ENCODE data around the gene ADGRG1. TPM values are rescaled to one million over a fixed set of nuclear protein-coding genes. Genes with fewer than 3 reads are reported as not detected.

Gene ADGRG1
- total and polyA plus RNA-seq, 8 donors = 17.3 to 78.4 (median 19.3) TPM

DNA sequence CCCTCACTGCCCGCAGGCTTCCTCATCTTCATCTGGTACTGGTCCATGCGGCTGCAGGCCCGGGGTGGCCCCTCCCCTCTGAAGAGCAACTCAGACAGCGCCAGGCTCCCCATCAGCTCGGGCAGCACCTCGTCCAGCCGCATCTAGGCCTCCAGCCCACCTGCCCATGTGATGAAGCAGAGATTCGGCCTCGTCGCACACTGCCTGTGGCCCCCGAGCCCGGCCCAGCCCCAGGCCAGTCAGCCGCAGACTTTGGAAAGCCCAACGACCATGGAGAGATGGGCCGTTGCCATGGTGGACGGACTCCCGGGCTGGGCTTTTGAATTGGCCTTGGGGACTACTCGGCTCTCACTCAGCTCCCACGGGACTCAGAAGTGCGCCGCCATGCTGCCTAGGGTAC, 35.0 kb downstream of the ADGRG1 start:
- no peaks in the 10 kb centered on the region for H3K9me3 ChIP-seq
- intact Hi-C loops (cut with DNase I) = no loop called here
- no peak for DNase-seq
- H3K27ac ChIP-seq = no peak overlapping the region
- TF ChIP-seq, protein P1, sequence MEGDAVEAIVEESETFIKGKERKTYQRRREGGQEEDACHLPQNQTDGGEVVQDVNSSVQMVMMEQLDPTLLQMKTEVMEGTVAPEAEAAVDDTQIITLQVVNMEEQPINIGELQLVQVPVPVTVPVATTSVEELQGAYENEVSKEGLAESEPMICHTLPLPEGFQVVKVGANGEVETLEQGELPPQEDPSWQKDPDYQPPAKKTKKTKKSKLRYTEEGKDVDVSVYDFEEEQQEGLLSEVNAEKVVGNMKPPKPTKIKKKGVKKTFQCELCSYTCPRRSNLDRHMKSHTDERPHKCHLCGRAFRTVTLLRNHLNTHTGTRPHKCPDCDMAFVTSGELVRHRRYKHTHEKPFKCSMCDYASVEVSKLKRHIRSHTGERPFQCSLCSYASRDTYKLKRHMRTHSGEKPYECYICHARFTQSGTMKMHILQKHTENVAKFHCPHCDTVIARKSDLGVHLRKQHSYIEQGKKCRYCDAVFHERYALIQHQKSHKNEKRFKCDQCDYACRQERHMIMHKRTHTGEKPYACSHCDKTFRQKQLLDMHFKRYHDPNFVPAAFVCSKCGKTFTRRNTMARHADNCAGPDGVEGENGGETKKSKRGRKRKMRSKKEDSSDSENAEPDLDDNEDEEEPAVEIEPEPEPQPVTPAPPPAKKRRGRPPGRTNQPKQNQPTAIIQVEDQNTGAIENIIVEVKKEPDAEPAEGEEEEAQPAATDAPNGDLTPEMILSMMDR (IDR thresholded peaks at IDR 0.05) = no peak
- no peak overlapping the region for H3K4me3 ChIP-seq
- H3K4me1 ChIP-seq = peaks cover 0 to 19% of the 10 kb centered on the region in 2 donors
- H3K27me3 ChIP-seq = peaks cover 0 to 6% of the 10 kb centered on the region in 2 donors
- no peak for ATAC-seq
- peaks cover 0 to 52% of the 10 kb centered on the region in 2 donors for H3K36me3 ChIP-seq

DNA sequence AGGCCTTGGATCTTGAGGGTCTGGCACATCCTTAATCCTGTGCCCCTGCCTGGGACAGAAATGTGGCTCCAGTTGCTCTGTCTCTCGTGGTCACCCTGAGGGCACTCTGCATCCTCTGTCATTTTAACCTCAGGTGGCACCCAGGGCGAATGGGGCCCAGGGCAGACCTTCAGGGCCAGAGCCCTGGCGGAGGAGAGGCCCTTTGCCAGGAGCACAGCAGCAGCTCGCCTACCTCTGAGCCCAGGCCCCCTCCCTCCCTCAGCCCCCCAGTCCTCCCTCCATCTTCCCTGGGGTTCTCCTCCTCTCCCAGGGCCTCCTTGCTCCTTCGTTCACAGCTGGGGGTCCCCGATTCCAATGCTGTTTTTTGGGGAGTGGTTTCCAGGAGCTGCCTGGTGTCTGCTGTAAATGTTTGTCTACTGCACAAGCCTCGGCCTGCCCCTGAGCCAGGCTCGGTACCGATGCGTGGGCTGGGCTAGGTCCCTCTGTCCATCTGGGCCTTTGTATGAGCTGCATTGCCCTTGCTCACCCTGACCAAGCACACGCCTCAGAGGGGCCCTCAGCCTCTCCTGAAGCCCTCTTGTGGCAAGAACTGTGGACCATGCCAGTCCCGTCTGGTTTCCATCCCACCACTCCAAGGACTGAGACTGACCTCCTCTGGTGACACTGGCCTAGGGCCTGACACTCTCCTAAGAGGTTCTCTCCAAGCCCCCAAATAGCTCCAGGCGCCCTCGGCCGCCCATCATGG, 35.7 kb downstream of the ADGRG1 start:
- H3K27ac ChIP-seq = peak overlapping the region in 1 of 2 donors; percentile 48
- DNase-seq (no peak), ATAC-seq (no peak)
- H3K4me1 ChIP-seq = peaks cover 0 to 24% of the 10 kb centered on the region in 2 donors
- no peaks in the 10 kb centered on the region for H3K9me3 ChIP-seq
- peaks cover 0 to 6% of the 10 kb centered on the region in 2 donors for H3K27me3 ChIP-seq
- TF ChIP-seq, protein P1 (IDR thresholded peaks at IDR 0.05) = no peak
- peaks cover 0 to 49% of the 10 kb centered on the region in 2 donors for H3K36me3 ChIP-seq
- no peak overlapping the region for H3K4me3 ChIP-seq
- intact Hi-C loops (cut with DNase I) = no loop called here

DNA sequence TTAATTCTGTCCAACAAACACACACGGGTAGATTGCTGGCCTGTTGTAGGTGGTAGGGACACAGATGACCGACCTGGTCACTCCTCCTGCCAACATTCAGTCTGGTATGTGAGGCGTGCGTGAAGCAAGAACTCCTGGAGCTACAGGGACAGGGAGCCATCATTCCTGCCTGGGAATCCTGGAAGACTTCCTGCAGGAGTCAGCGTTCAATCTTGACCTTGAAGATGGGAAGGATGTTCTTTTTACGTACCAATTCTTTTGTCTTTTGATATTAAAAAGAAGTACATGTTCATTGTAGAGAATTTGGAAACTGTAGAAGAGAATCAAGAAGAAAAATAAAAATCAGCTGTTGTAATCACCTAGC, 36.2 kb downstream of the ADGRG1 start:
- TF ChIP-seq, protein P1 (IDR thresholded peaks at IDR 0.05) = no peak
- DNase-seq = no peak
- Histone ChIP-seq H3K27me3 (peaks cover 0 to 6% of the 10 kb centered on the region in 2 donors), H3K36me3 (peaks cover 0 to 43% of the 10 kb centered on the region in 2 donors), H3K9me3 (no peaks in the 10 kb centered on the region), H3K27ac (peak overlapping the region in 1 of 2 donors; percentile 48), H3K4me3 (no peak overlapping the region), H3K4me1 (peaks cover 0 to 29% of the 10 kb centered on the region in 2 donors)
- no peak for ATAC-seq
- intact Hi-C loops (cut with DNase I) = no loop called here

DNA sequence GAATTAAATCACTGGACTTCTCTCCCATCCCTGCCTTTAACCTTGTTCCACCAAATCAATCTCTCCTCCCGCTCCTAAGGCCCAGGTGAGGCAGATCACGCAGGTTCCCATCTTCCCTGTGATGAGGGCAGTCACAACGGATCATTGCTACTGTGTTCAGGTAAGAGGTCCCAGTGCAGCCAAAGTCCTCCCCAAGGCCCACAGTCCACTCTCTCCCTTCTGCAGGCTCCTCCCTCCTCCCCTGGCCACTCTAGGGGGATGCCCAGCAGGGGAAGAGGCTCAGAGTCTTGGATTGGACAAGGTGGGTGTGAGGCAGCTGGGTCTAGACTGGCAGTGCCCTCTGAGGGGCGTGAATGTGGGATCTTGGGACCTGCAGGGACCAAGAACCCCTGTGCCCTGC, 37.1 kb downstream of the ADGRG1 start:
- no peak overlapping the region for H3K4me3 ChIP-seq
- peaks cover 0 to 34% of the 10 kb centered on the region in 2 donors for H3K36me3 ChIP-seq
- no peak for DNase-seq
- no peak for ATAC-seq
- TF ChIP-seq, protein P1 (IDR thresholded peaks at IDR 0.05) = no peak
- peak overlapping the region in 1 of 2 donors; percentile 48 for H3K27ac ChIP-seq
- intact Hi-C loops (cut with DNase I) = no loop called here
- H3K9me3 ChIP-seq = no peaks in the 10 kb centered on the region
- H3K4me1 ChIP-seq = peaks cover 0 to 32% of the 10 kb centered on the region in 2 donors
- peaks cover 0 to 6% of the 10 kb centered on the region in 2 donors for H3K27me3 ChIP-seq

DNA sequence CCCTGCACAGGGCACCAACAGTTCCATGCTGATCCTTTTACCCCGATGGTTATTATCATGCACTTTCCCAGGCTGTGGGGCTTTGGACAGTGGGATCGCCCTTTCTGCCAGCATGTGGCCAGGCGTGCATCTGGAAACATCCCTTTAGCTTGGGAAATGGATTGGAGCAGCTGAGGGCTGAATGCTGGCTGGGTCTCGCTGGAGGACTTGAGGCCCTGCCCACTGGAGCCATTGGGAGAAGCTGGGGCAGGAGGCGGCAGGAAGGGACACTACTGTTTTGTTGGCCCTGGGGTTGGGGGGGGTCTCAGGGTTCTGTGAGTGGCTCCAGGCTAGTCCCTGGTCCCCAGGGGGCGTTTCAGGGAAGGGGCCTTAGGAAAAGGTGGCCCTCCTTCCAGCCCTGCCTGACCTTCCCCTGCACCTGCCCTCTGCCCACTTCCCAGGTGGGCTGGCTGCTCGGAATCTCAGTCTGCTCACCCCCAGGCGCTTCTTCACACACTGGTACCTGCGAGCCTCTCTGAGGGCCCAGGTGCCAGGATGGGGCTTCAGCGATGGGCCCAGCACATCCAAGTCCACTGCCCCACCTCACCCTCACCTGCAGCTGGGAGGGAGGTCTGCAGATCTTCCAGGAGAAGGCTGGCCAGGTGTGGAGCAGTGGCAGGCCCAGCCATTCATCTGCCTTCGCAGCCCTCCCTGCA, 38.1 kb downstream of the ADGRG1 start:
- H3K27ac ChIP-seq = peak overlapping the region in 1 of 2 donors; percentile 86
- TF ChIP-seq, protein P1 (IDR thresholded peaks at IDR 0.05) = no peak
- DNase-seq = no peak
- H3K9me3 ChIP-seq = no peaks in the 10 kb centered on the region
- H3K27me3 ChIP-seq = peaks cover 0 to 6% of the 10 kb centered on the region in 2 donors
- intact Hi-C loops (cut with DNase I) = no loop called here
- H3K4me3 ChIP-seq = no peak overlapping the region
- no peak for ATAC-seq
- H3K4me1 ChIP-seq = peaks cover 0 to 32% of the 10 kb centered on the region in 2 donors
- peaks cover 0 to 25% of the 10 kb centered on the region in 2 donors for H3K36me3 ChIP-seq

Measured in left lung (tissue), 10 donors.